Measurements from ENCODE around the gene GDNF.

GRCh38 chr5:37839407-37840052 is at the start of gene GDNF:
- TF ChIP-seq, protein P1, sequence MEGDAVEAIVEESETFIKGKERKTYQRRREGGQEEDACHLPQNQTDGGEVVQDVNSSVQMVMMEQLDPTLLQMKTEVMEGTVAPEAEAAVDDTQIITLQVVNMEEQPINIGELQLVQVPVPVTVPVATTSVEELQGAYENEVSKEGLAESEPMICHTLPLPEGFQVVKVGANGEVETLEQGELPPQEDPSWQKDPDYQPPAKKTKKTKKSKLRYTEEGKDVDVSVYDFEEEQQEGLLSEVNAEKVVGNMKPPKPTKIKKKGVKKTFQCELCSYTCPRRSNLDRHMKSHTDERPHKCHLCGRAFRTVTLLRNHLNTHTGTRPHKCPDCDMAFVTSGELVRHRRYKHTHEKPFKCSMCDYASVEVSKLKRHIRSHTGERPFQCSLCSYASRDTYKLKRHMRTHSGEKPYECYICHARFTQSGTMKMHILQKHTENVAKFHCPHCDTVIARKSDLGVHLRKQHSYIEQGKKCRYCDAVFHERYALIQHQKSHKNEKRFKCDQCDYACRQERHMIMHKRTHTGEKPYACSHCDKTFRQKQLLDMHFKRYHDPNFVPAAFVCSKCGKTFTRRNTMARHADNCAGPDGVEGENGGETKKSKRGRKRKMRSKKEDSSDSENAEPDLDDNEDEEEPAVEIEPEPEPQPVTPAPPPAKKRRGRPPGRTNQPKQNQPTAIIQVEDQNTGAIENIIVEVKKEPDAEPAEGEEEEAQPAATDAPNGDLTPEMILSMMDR (conservative IDR thresholded peaks at IDR 0.05; ENCODE audit: low read depth in 2 of 2), result no peak
- TF ChIP-seq EZH2phosphoT487 (IDR thresholded peaks at IDR 0.05; ENCODE audit: unreplicated experiment) (peak; percentile 83), CREB1 (CRISPR knock-in tag; IDR thresholded peaks at IDR 0.05; ENCODE audit: low read depth) (no peak), EZH2 (IDR thresholded peaks at IDR 0.05; ENCODE audit: low read depth, unreplicated experiment) (peak; percentile 82), ZNF114 (CRISPR knock-in tag; IDR thresholded peaks at IDR 0.05) (no peak)
- TF ChIP-seq, protein P2, sequence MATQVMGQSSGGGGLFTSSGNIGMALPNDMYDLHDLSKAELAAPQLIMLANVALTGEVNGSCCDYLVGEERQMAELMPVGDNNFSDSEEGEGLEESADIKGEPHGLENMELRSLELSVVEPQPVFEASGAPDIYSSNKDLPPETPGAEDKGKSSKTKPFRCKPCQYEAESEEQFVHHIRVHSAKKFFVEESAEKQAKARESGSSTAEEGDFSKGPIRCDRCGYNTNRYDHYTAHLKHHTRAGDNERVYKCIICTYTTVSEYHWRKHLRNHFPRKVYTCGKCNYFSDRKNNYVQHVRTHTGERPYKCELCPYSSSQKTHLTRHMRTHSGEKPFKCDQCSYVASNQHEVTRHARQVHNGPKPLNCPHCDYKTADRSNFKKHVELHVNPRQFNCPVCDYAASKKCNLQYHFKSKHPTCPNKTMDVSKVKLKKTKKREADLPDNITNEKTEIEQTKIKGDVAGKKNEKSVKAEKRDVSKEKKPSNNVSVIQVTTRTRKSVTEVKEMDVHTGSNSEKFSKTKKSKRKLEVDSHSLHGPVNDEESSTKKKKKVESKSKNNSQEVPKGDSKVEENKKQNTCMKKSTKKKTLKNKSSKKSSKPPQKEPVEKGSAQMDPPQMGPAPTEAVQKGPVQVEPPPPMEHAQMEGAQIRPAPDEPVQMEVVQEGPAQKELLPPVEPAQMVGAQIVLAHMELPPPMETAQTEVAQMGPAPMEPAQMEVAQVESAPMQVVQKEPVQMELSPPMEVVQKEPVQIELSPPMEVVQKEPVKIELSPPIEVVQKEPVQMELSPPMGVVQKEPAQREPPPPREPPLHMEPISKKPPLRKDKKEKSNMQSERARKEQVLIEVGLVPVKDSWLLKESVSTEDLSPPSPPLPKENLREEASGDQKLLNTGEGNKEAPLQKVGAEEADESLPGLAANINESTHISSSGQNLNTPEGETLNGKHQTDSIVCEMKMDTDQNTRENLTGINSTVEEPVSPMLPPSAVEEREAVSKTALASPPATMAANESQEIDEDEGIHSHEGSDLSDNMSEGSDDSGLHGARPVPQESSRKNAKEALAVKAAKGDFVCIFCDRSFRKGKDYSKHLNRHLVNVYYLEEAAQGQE (IDR thresholded peaks at IDR 0.05; ENCODE audit: unreplicated experiment), result no peak
